Measurements from ENCODE around the gene OR2A12.

- TF ChIP-seq CTCF (IDR thresholded peaks at IDR 0.05) = no peak
- no peak for TF ChIP-seq POLR2A (IDR thresholded peaks at IDR 0.05)
Measured at GRCh38 chr7:144036302-144036885, 49.7 kb upstream of the OR2A12 start.
